ENCODE data around the gene SLC26A3.

Gene SLC26A3

GRCh38 chr7:107836237-107837144 lies 33.5 kb upstream of the SLC26A3 start:
- TF ChIP-seq MYC (IDR thresholded peaks at IDR 0.05; ENCODE audit: low read depth, low read length) (no peak), MAX (IDR thresholded peaks at IDR 0.05; ENCODE audit: low read depth, low read length) (no peak), POLR2A (IDR thresholded peaks at IDR 0.05; ENCODE audit: extremely low read depth, insufficient read length) (no peak), CTCF (IDR thresholded peaks at IDR 0.05; ENCODE audit: low read depth, low read length) (no peak)
- no peak for DNase-seq (ENCODE audit: low read depth)
- no peak overlapping the region for H3K4me3 ChIP-seq (ENCODE audit: low read depth, low read length)

GRCh38 chr7:107834401-107834800 lies 31.4 kb upstream of the SLC26A3 start:
- no peak overlapping the region for H3K4me3 ChIP-seq (ENCODE audit: low read depth, low read length)
- no peak for TF ChIP-seq MAX (IDR thresholded peaks at IDR 0.05; ENCODE audit: low read depth, low read length)
- no peak for TF ChIP-seq POLR2A (IDR thresholded peaks at IDR 0.05; ENCODE audit: extremely low read depth, insufficient read length)
- TF ChIP-seq CTCF (IDR thresholded peaks at IDR 0.05; ENCODE audit: low read depth, low read length) = no peak
- no peak for TF ChIP-seq MYC (IDR thresholded peaks at IDR 0.05; ENCODE audit: low read depth, low read length)
- no peak for DNase-seq (ENCODE audit: low read depth)

- DNase-seq (ENCODE audit: low read depth) = no peak
- no peak overlapping the region for H3K4me3 ChIP-seq (ENCODE audit: low read depth, low read length)
- TF ChIP-seq CTCF (IDR thresholded peaks at IDR 0.05; ENCODE audit: low read depth, low read length) = no peak
Measured at GRCh38 chr7:107833684-107834106, 30.7 kb upstream of the SLC26A3 start.

- TF ChIP-seq MYC (IDR thresholded peaks at IDR 0.05; ENCODE audit: low read depth, low read length) = no peak
- TF ChIP-seq CTCF (IDR thresholded peaks at IDR 0.05; ENCODE audit: low read depth, low read length) = no peak
- TF ChIP-seq MAX (IDR thresholded peaks at IDR 0.05; ENCODE audit: low read depth, low read length) = no peak
- no peak for TF ChIP-seq POLR2A (IDR thresholded peaks at IDR 0.05; ENCODE audit: extremely low read depth, insufficient read length)
- H3K4me3 ChIP-seq (ENCODE audit: low read depth, low read length) = no peak overlapping the region
- DNase-seq (ENCODE audit: low read depth) = no peak
Measured at GRCh38 chr7:107830420-107830819, 27.4 kb upstream of the SLC26A3 start.

GRCh38 chr7:107828540-107828939 lies 25.5 kb upstream of the SLC26A3 start:
- DNase-seq (ENCODE audit: low read depth) = no peak
- no peak for TF ChIP-seq POLR2A (IDR thresholded peaks at IDR 0.05; ENCODE audit: extremely low read depth, insufficient read length)
- TF ChIP-seq CTCF (IDR thresholded peaks at IDR 0.05; ENCODE audit: low read depth, low read length) = no peak
- no peak for TF ChIP-seq MAX (IDR thresholded peaks at IDR 0.05; ENCODE audit: low read depth, low read length)
- no peak for TF ChIP-seq MYC (IDR thresholded peaks at IDR 0.05; ENCODE audit: low read depth, low read length)
- H3K4me3 ChIP-seq (ENCODE audit: low read depth, low read length) = no peak overlapping the region

Data from NB4 (cell line).